Loucy (cell line): ENCODE results near the gene PKNOX2.

Experiments used
- EZH2phosphoT487 ChIP-seq: fragments of 200-600 bp; IDR thresholded peaks from 2 replicates; pipeline ENCODE4 v1.6.1; 2018; ENCODE audit warnings: antibody characterized with exemption, mild to moderate bottlenecking, moderate library complexity, borderline replicate concordance
- TF ChIP-seq, protein P1 (sequence below): fragments of 200-600 bp; sonication (generic); conservative IDR thresholded peaks from 2 replicates; pipeline ENCODE4 v1.5.1; 2014; ENCODE audit warnings: mild to moderate bottlenecking, antibody characterized with exemption, low read length

GRCh38 chr11:125457814-125458343, 293.3 kb downstream of the PKNOX2 start:
- TF ChIP-seq, protein P1, sequence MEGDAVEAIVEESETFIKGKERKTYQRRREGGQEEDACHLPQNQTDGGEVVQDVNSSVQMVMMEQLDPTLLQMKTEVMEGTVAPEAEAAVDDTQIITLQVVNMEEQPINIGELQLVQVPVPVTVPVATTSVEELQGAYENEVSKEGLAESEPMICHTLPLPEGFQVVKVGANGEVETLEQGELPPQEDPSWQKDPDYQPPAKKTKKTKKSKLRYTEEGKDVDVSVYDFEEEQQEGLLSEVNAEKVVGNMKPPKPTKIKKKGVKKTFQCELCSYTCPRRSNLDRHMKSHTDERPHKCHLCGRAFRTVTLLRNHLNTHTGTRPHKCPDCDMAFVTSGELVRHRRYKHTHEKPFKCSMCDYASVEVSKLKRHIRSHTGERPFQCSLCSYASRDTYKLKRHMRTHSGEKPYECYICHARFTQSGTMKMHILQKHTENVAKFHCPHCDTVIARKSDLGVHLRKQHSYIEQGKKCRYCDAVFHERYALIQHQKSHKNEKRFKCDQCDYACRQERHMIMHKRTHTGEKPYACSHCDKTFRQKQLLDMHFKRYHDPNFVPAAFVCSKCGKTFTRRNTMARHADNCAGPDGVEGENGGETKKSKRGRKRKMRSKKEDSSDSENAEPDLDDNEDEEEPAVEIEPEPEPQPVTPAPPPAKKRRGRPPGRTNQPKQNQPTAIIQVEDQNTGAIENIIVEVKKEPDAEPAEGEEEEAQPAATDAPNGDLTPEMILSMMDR: no peak
- no peak for TF ChIP-seq EZH2phosphoT487
